SK-N-SH treated with all-trans-retinoic acid at 6 μM for 48 hours (cell line): ENCODE measurements around the gene DNAJC1.

Experiments used
- ATAC-seq: fragments of 200-7000 bp; cut with Tn5 transposase; 3 replicates; pipeline ENCODE4 v1.9.1; 2020; ENCODE audit warnings: mild to moderate bottlenecking, moderate library complexity
- ARNTL ChIP-seq: fragments of 450-650 bp; formaldehyde crosslinking; IDR thresholded peaks from 2 replicates; pipeline ENCODE4 v1.5.0; 2020; ENCODE audit warnings: low read depth, mild to moderate bottlenecking, moderate library complexity, borderline replicate concordance
- BACH2 ChIP-seq: fragments of 250-450 bp; sonication (Bioruptor Pico); IDR thresholded peaks from 2 replicates; pipeline ENCODE4 v1.9.0; 2021; ENCODE audit warnings: mild to moderate bottlenecking, borderline replicate concordance
- CSDC2 ChIP-seq: fragments of 250-450 bp; sonication (Bioruptor Pico); IDR thresholded peaks from 2 replicates; pipeline ENCODE4 v1.5.0; 2020; ENCODE audit warnings: mild to moderate bottlenecking, moderate library complexity
- ESRRG ChIP-seq: fragments of 250-450 bp; sonication (Bioruptor Pico); IDR thresholded peaks from 2 replicates; pipeline ENCODE4 v1.6.1; 2021; ENCODE audit warnings: mild to moderate bottlenecking
- GLIS3 ChIP-seq: fragments of 250-450 bp; sonication (Bioruptor Pico); IDR thresholded peaks from 2 replicates; pipeline ENCODE4 v1.5.0; 2020; ENCODE audit warnings: mild to moderate bottlenecking, moderate library complexity
- ISL1 ChIP-seq: fragments of 250-450 bp; sonication (Bioruptor Pico); IDR thresholded peaks from 2 replicates; pipeline ENCODE4 v2.1.2; 2022; ENCODE audit warnings: mild to moderate bottlenecking, moderate library complexity
- OSR1 ChIP-seq: fragments of 250-450 bp; sonication (Bioruptor Pico); IDR thresholded peaks from 2 replicates; pipeline ENCODE4 v1.8.0; 2022; ENCODE audit warnings: moderate library complexity, mild to moderate bottlenecking, inconsistent platforms
- PPARA ChIP-seq: fragments of 250-450 bp; sonication (Bioruptor Pico); IDR thresholded peaks from 2 replicates; pipeline ENCODE4 v1.5.0; 2020; ENCODE audit warnings: mild to moderate bottlenecking, borderline replicate concordance
- RARB ChIP-seq: fragments of 250-450 bp; sonication (Bioruptor Pico); IDR thresholded peaks from 2 replicates; pipeline ENCODE4 v1.8.0; 2021; ENCODE audit warnings: mild to moderate bottlenecking, moderate library complexity
- SNAI2 ChIP-seq: fragments of 250-450 bp; sonication (Bioruptor Pico); IDR thresholded peaks from 2 replicates; pipeline ENCODE4 v1.5.0; 2020; ENCODE audit warnings: mild to moderate bottlenecking, moderate library complexity
- TCF4 ChIP-seq: fragments of 250-450 bp; sonication (Bioruptor Pico); IDR thresholded peaks from 2 replicates; pipeline ENCODE4 v1.8.0; 2021; ENCODE audit warnings: mild to moderate bottlenecking, moderate library complexity, borderline replicate concordance
- ZC3H10 ChIP-seq: fragments of 250-450 bp; sonication (Bioruptor Pico); IDR thresholded peaks from 2 replicates; pipeline ENCODE4 v1.5.1; 2021; ENCODE audit warnings: mild to moderate bottlenecking, moderate library complexity
- ZFP3 ChIP-seq: fragments of 250-450 bp; sonication (Bioruptor Pico); IDR thresholded peaks from 2 replicates; pipeline ENCODE4 v1.5.0; 2020; ENCODE audit warnings: mild to moderate bottlenecking, moderate library complexity
- ZFP30 ChIP-seq: fragments of 450-650 bp; formaldehyde crosslinking; IDR thresholded peaks from 2 replicates; pipeline ENCODE4 v1.5.0; 2022; ENCODE audit warnings: mild to moderate bottlenecking, moderate library complexity
- ZNF565 ChIP-seq: fragments of 450-650 bp; formaldehyde crosslinking; conservative IDR thresholded peaks from 2 replicates; pipeline ENCODE4 v1.5.0; 2020; ENCODE audit warnings: low read depth, mild to moderate bottlenecking, moderate library complexity
- TF ChIP-seq, protein P1 (sequence below): fragments of 250-450 bp; sonication (Bioruptor Pico); IDR thresholded peaks from 2 replicates; pipeline ENCODE4 v1.8.0; 2020; ENCODE audit warnings: mild to moderate bottlenecking, moderate library complexity, borderline replicate concordance
- TF ChIP-seq, protein P2 (sequence below): fragments of 250-450 bp; sonication (Bioruptor Pico); IDR thresholded peaks from 2 replicates; pipeline ENCODE4 v1.5.1; 2020; ENCODE audit warnings: low read depth, mild to moderate bottlenecking, moderate library complexity
- TF ChIP-seq, protein P3 (sequence below): fragments of 250-450 bp; sonication (Bioruptor Pico); IDR thresholded peaks from 2 replicates; pipeline ENCODE4 v1.8.0; 2021; ENCODE audit warnings: low read depth, mild to moderate bottlenecking, moderate library complexity, borderline replicate concordance
- TF ChIP-seq, protein P4 (sequence below): fragments of 250-450 bp; sonication (Bioruptor Pico); IDR thresholded peaks from 2 replicates; pipeline ENCODE4 v1.5.0; 2020; ENCODE audit warnings: mild to moderate bottlenecking, moderate library complexity

Gene DNAJC1

DNA sequence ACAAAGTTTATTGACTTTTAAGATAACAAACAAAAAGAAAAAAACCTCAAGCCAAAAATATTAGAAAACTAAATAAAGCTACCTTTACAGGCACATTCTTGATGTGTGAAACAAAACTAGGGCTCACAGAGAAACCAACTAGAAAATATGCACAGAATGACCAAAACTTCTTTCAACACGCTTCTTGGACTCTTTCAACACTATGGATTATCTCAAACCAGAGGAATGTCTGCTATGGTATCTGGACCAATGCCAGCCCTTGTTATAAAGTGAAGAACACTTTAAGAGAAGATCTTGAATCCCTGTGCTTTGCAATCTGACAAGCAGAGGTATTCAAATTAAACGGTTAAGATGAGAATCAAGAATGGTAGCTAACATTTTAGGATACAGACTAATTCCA, 76.6 kb downstream of the DNAJC1 start:
- peak; percentile 88 for ATAC-seq
- no peak for TF ChIP-seq ESRRG (CRISPR knock-in tag)
- no peak for TF ChIP-seq TCF4
- TF ChIP-seq ISL1 (CRISPR knock-in tag): peak; percentile 87
- TF ChIP-seq, protein P1, sequence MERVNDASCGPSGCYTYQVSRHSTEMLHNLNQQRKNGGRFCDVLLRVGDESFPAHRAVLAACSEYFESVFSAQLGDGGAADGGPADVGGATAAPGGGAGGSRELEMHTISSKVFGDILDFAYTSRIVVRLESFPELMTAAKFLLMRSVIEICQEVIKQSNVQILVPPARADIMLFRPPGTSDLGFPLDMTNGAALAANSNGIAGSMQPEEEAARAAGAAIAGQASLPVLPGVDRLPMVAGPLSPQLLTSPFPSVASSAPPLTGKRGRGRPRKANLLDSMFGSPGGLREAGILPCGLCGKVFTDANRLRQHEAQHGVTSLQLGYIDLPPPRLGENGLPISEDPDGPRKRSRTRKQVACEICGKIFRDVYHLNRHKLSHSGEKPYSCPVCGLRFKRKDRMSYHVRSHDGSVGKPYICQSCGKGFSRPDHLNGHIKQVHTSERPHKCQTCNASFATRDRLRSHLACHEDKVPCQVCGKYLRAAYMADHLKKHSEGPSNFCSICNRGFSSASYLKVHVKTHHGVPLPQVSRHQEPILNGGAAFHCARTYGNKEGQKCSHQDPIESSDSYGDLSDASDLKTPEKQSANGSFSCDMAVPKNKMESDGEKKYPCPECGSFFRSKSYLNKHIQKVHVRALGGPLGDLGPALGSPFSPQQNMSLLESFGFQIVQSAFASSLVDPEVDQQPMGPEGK (CRISPR knock-in tag): no peak
- no peak for TF ChIP-seq OSR1
- TF ChIP-seq BACH2 (CRISPR knock-in tag): no peak
- no peak for TF ChIP-seq RARB
- TF ChIP-seq, protein P2, sequence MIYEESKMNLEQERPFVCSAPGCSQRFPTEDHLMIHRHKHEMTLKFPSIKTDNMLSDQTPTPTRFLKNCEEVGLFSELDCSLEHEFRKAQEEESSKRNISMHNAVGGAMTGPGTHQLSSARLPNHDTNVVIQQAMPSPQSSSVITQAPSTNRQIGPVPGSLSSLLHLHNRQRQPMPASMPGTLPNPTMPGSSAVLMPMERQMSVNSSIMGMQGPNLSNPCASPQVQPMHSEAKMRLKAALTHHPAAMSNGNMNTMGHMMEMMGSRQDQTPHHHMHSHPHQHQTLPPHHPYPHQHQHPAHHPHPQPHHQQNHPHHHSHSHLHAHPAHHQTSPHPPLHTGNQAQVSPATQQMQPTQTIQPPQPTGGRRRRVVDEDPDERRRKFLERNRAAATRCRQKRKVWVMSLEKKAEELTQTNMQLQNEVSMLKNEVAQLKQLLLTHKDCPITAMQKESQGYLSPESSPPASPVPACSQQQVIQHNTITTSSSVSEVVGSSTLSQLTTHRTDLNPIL (CRISPR knock-in tag): peak; percentile 50; the same call in 1 of the 2 replicates
- no peak for TF ChIP-seq ZC3H10 (CRISPR knock-in tag)
- TF ChIP-seq, protein P3, sequence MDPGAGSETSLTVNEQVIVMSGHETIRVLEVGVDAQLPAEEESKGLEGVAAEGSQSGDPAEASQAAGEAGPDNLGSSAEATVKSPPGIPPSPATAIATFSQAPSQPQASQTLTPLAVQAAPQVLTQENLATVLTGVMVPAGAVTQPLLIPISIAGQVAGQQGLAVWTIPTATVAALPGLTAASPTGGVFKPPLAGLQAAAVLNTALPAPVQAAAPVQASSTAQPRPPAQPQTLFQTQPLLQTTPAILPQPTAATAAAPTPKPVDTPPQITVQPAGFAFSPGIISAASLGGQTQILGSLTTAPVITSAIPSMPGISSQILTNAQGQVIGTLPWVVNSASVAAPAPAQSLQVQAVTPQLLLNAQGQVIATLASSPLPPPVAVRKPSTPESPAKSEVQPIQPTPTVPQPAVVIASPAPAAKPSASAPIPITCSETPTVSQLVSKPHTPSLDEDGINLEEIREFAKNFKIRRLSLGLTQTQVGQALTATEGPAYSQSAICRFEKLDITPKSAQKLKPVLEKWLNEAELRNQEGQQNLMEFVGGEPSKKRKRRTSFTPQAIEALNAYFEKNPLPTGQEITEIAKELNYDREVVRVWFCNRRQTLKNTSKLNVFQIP (CRISPR knock-in tag): 0 out of 2 replicates have a peak, but pooled peaks have one; percentile 17
- TF ChIP-seq ZFP3 (CRISPR knock-in tag): no peak
- TF ChIP-seq ARNTL (CRISPR knock-in tag): no peak
- TF ChIP-seq CSDC2 (CRISPR knock-in tag): no peak

DNA sequence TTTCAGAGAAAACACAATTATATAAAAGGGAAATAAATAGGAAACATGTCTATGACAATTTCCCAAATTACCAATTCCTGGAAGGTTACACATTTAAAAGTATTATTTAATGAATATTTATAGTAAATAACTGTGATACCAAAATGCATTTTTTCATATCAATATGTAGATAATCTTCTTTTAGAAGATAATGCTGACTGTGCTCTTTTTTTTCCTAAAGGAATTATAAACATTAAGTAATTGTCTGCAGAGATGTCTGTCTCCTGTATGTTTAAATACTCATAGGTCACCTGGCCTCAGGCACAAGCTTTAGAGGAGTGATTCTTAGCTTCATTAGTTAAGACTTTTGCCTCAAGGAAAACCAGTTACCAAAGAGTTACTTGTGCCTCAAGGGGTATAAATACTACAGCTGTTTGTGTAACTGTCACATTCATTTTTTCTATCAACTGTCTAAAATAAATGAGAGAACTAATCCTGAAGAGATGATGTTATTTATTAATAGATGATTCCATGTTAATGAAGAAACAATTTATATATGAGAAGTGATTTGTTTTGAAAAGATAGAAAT, 77.1 kb downstream of the DNAJC1 start:
- no peak for ATAC-seq
- TF ChIP-seq SNAI2 (CRISPR knock-in tag): no peak
- TF ChIP-seq TCF4: no peak
- TF ChIP-seq ZFP30 (CRISPR knock-in tag): no peak
- no peak for TF ChIP-seq ZC3H10 (CRISPR knock-in tag)
- TF ChIP-seq ISL1 (CRISPR knock-in tag): no peak
- TF ChIP-seq, protein P1 (CRISPR knock-in tag): no peak
- no peak for TF ChIP-seq BACH2 (CRISPR knock-in tag)
- no peak for TF ChIP-seq PPARA (CRISPR knock-in tag)
- no peak for TF ChIP-seq ZNF565 (CRISPR knock-in tag)
- no peak for TF ChIP-seq ARNTL (CRISPR knock-in tag)
- TF ChIP-seq GLIS3 (CRISPR knock-in tag): no peak
- TF ChIP-seq CSDC2 (CRISPR knock-in tag): no peak
- TF ChIP-seq, protein P3 (CRISPR knock-in tag): no peak
- TF ChIP-seq, protein P2 (CRISPR knock-in tag): no peak
- TF ChIP-seq ESRRG (CRISPR knock-in tag): no peak
- TF ChIP-seq ZFP3 (CRISPR knock-in tag): no peak
- TF ChIP-seq OSR1: no peak
- TF ChIP-seq, protein P4, sequence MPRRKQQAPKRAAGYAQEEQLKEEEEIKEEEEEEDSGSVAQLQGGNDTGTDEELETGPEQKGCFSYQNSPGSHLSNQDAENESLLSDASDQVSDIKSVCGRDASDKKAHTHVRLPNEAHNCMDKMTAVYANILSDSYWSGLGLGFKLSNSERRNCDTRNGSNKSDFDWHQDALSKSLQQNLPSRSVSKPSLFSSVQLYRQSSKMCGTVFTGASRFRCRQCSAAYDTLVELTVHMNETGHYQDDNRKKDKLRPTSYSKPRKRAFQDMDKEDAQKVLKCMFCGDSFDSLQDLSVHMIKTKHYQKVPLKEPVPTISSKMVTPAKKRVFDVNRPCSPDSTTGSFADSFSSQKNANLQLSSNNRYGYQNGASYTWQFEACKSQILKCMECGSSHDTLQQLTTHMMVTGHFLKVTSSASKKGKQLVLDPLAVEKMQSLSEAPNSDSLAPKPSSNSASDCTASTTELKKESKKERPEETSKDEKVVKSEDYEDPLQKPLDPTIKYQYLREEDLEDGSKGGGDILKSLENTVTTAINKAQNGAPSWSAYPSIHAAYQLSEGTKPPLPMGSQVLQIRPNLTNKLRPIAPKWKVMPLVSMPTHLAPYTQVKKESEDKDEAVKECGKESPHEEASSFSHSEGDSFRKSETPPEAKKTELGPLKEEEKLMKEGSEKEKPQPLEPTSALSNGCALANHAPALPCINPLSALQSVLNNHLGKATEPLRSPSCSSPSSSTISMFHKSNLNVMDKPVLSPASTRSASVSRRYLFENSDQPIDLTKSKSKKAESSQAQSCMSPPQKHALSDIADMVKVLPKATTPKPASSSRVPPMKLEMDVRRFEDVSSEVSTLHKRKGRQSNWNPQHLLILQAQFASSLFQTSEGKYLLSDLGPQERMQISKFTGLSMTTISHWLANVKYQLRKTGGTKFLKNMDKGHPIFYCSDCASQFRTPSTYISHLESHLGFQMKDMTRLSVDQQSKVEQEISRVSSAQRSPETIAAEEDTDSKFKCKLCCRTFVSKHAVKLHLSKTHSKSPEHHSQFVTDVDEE: no peak
